GM23248 (cell line): ENCODE data around the gene KRTCAP3. TPM values are rescaled to one million over a fixed set of nuclear protein-coding genes. Genes with fewer than 3 reads are reported as not detected.

Source experiments
- DNase-seq: peaks from one replicate; pipeline ENCODE4 v3.0.0-alpha.2; 2015
- H2AFZ ChIP-seq: fragments of 200-600 bp; sonication (generic); 2 replicates; pipeline ENCODE4 v1.6.1; 2016; ENCODE audit warnings: antibody characterized with exemption
- H3F3A ChIP-seq: fragments of 200-600 bp; sonication (generic); 2 replicates; pipeline ENCODE4 v1.6.1; 2016; ENCODE audit warnings: mild to moderate bottlenecking, antibody characterized with exemption, mixed run types; ENCODE audit not compliant: insufficient read depth
- H3K27ac ChIP-seq: fragments of 200-600 bp; sonication (generic); 2 replicates; pipeline ENCODE4 v1.5.1; 2016; ENCODE audit warnings: mild to moderate bottlenecking
- H3K27me3 ChIP-seq: fragments of 200-600 bp; sonication (generic); replicated peaks from 2 replicates; pipeline ENCODE4 v1.6.1; 2016; ENCODE audit warnings: mild to moderate bottlenecking; ENCODE audit not compliant: insufficient read depth
- H3K36me3 ChIP-seq: fragments of 200-600 bp; sonication (generic); 2 replicates; pipeline ENCODE4 v1.6.1; 2016; ENCODE audit warnings: low read depth, mild to moderate bottlenecking
- H3K4me1 ChIP-seq: fragments of 200-600 bp; sonication (generic); 2 replicates; pipeline ENCODE4 v1.6.1; 2016; ENCODE audit warnings: mild to moderate bottlenecking; ENCODE audit not compliant: insufficient read depth
- H3K4me2 ChIP-seq: fragments of 200-600 bp; sonication (generic); one replicate; pipeline ENCODE4 v1.6.1; 2016; ENCODE audit warnings: mild to moderate bottlenecking; ENCODE audit not compliant: unreplicated experiment
- H3K4me3 ChIP-seq: fragments of 200-600 bp; sonication (generic); 2 replicates; pipeline ENCODE4 v1.5.1; 2016; ENCODE audit warnings: mild to moderate bottlenecking
- H3K79me2 ChIP-seq: fragments of 200-600 bp; sonication (generic); 2 replicates; pipeline ENCODE4 v1.6.1; 2016; ENCODE audit warnings: mild to moderate bottlenecking; ENCODE audit not compliant: insufficient read depth
- H3K9ac ChIP-seq: fragments of 200-600 bp; sonication (generic); 2 replicates; pipeline ENCODE4 v1.6.1; 2016; ENCODE audit warnings: mild to moderate bottlenecking
- H3K9me2 ChIP-seq: fragments of 200-600 bp; sonication (generic); 2 replicates; pipeline ENCODE4 v1.6.1; 2016; ENCODE audit warnings: mixed run types, mild to moderate bottlenecking, moderate library complexity; ENCODE audit not compliant: insufficient read depth
- H3K9me3 ChIP-seq: fragments of 200-600 bp; sonication (generic); one replicate; pipeline ENCODE4 v1.6.1; 2017; ENCODE audit warnings: low read depth
- H4K20me1 ChIP-seq: fragments of 200-600 bp; sonication (generic); 2 replicates; pipeline ENCODE4 v1.6.0; 2016; ENCODE audit not compliant: insufficient read depth
- EZH2 ChIP-seq: fragments of 200-600 bp; sonication (generic); IDR thresholded peaks from 2 replicates; pipeline ENCODE4 v1.6.1; 2018; ENCODE audit warnings: antibody characterized with exemption, mild to moderate bottlenecking; ENCODE audit not compliant: insufficient read depth, poor library complexity, severe bottlenecking
- EZH2phosphoT487 ChIP-seq: fragments of 200-600 bp; sonication (generic); IDR thresholded peaks from 2 replicates; pipeline ENCODE4 v1.6.1; 2018; ENCODE audit warnings: antibody characterized with exemption, moderate library complexity, mild to moderate bottlenecking, low read depth; ENCODE audit not compliant: insufficient read depth
- WGBS, 2 experiments: methylation state at CpG; one replicate each; pipeline ENCODE4 v1.1.6; 2015 to 2017; ENCODE audit warnings: low lambda C conversion rate in 2 of 2, low coverage in 1 of 2; ENCODE audit errors: missing lambda C conversion rate in 2 of 2; 5-methylcytosine and 5-hydroxymethylcytosine counted together
- in situ Hi-C: fragments of 300-500 bp; cut with MboI; formaldehyde crosslinking; loops from 2 replicates; pipeline ENCODE4 v1.15.0; 2020
- polyA plus RNA-seq: library from polyadenylated mRNA; unstranded; fragments of >200 nt; fragmentation: Nextera tagmentation; extraction: Ambion mirVana; gene quantifications from 2 replicates; pipeline ENCODE4 v1.2.1, GENCODE V29; 2016
- total RNA-seq: library from RNA; depleted of rRNA; stranded (reverse); fragments of >200 nt; shearing (Covaris generic); gene quantifications from 2 replicates; pipeline ENCODE4 v1.2.3, GENCODE V29; 2014

The KRTCAP3 gene
- total and polyA plus RNA-seq, 2 experiments from 2014 or later = 0.56 TPM; not detected in 1

DNA sequence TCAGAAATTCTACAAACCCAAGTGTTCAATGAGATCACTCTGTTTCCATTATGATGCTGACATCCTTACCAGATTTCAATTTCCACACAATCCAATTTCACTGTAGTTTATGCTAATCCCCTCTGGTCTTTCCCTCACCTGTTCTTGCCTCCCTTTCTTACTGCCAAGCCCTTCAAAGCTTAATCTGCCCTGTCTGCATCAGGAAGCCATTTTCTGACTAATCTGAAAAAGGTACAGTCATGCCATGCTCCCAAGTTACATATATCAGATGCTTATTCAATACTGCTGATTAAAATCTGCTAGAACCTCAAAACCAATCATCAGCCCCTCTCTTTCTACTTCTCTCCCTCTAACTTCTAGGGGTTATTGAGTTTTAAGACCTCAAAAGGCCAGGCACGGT is 8.9 kb downstream of the KRTCAP3 start:
- Histone ChIP-seq H4K20me1 (no peaks in the 10 kb centered on the region), H3K9me2 (no peaks in the 10 kb centered on the region), H3K79me2 (no peaks in the 10 kb centered on the region), H3K4me2 (no peak overlapping the region), H3K9me3 (no peaks in the 10 kb centered on the region), H3K4me1 (no peaks in the 10 kb centered on the region), H3K9ac (no peak overlapping the region), H2AFZ (no peak overlapping the region), H3F3A (no peaks in the 10 kb centered on the region), H3K4me3 (no peak overlapping the region), H3K36me3 (no peaks in the 10 kb centered on the region; the same call in 1 of the 2 replicates), H3K27me3 (no peaks in the 10 kb centered on the region), H3K27ac (no peak overlapping the region)
- no peak for TF ChIP-seq EZH2phosphoT487
- 81 to 86% methylated on average over 1 of the region's 1 CpG for WGBS, 2 experiments
- DNase-seq = no peak
- in situ Hi-C loops = no loop called here

DNA sequence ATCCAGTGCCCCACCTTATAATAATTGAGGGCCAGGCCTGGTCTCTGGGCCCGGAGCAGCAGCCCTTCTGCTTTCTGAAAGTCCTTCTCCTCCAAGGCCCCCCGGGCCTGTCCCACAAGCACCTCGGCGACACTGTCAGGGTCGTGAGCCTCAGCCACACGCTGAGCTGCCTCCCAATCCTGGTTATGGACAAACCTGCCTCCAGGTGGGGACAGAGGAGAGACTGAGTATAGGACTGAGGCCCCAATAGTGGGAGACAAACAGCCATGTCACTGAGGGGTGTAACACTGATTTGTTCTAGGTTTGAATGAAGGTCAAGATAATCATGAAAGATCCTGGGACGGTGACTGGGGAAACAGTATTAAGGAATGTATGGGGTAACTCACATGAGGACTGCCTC is 11.8 kb downstream of the KRTCAP3 start:
- H3K9me3 ChIP-seq = no peaks in the 10 kb centered on the region
- no peaks in the 10 kb centered on the region for H3K4me1 ChIP-seq
- no peak overlapping the region for H3K27ac ChIP-seq
- H4K20me1 ChIP-seq = no peaks in the 10 kb centered on the region
- H2AFZ ChIP-seq = no peak overlapping the region
- no peak for DNase-seq
- no peak overlapping the region for H3K9ac ChIP-seq
- WGBS, 2 experiments = 94 to 95% methylated on average over 7 of the region's 7 CpGs
- no peak overlapping the region for H3K4me3 ChIP-seq
- no peak overlapping the region for H3K4me2 ChIP-seq
- H3K36me3 ChIP-seq = no peaks in the 10 kb centered on the region; the same call in 1 of the 2 replicates
- TF ChIP-seq EZH2 (no peak), EZH2phosphoT487 (no peak)
- H3K79me2 ChIP-seq = no peaks in the 10 kb centered on the region
- H3F3A ChIP-seq = no peaks in the 10 kb centered on the region
- no peaks in the 10 kb centered on the region for H3K9me2 ChIP-seq
- in situ Hi-C loops = no loop called here
- H3K27me3 ChIP-seq = no peaks in the 10 kb centered on the region

DNA sequence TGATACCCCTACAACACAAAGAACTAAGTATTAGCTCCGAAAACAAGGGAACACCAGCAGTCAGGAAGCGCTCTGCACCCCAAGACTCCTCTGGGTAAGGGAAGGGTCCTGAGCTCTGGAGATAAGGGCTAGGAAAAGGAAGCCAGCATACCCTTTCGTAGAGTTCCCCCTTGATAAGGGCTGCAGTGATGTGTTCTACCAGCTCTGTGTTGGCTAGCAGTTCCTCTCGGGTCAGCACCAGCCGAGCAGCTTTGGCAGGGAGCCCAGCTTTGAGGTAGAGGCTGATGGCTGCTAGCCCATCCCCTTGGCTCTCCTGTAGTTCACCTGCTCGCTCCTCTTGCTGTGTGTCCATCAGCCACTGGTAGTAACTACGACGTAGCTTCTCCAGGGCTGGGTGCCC is 18.9 kb downstream of the KRTCAP3 start:
- Histone ChIP-seq H3K79me2 (no peaks in the 10 kb centered on the region), H3K4me1 (no peaks in the 10 kb centered on the region), H3K9ac (no peak overlapping the region), H3K4me3 (no peak overlapping the region), H3K36me3 (no peaks in the 10 kb centered on the region; the same call in 1 of the 2 replicates), H3K4me2 (no peak overlapping the region), H3K9me2 (no peaks in the 10 kb centered on the region), H3K9me3 (no peaks in the 10 kb centered on the region), H3F3A (no peaks in the 10 kb centered on the region), H4K20me1 (no peaks in the 10 kb centered on the region), H3K27me3 (no peaks in the 10 kb centered on the region), H2AFZ (no peak overlapping the region), H3K27ac (no peak overlapping the region)
- TF ChIP-seq EZH2phosphoT487 = no peak
- 92 to 94% methylated on average over 8 of the region's 8 CpGs for WGBS, 2 experiments
- in situ Hi-C loops = no loop called here
- DNase-seq = no peak

DNA sequence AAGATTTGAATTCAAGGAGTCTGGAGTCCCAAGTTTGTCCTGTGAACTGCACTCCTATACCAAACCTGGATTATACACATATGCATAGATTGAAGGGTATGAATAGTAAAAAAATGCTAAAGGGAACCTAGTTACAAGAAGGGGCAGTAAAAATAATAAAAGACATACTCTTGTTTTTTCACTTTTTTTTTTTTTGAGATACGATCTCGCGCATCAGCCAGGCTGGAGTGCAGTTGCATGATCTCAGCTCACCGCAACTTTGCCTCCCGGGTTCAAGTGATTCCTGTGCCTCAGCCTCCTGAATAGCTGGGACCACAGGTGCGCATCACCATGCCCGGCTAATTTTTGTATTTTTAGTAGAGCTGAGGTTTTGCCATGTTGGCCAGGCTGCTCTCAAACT is 22.3 kb downstream of the KRTCAP3 start:
- TF ChIP-seq EZH2phosphoT487 (no peak), EZH2 (no peak)
- in situ Hi-C loops = no loop called here
- no peaks in the 10 kb centered on the region for H3K79me2 ChIP-seq
- H3K4me2 ChIP-seq = no peak overlapping the region
- H3K4me1 ChIP-seq = no peaks in the 10 kb centered on the region
- no peaks in the 10 kb centered on the region for H3F3A ChIP-seq
- H3K4me3 ChIP-seq = no peak overlapping the region
- no peak overlapping the region for H3K9ac ChIP-seq
- no peak for DNase-seq
- no peaks in the 10 kb centered on the region for H3K9me3 ChIP-seq
- no peak overlapping the region for H2AFZ ChIP-seq
- no peaks in the 10 kb centered on the region for H3K36me3 ChIP-seq
- no peaks in the 10 kb centered on the region for H3K9me2 ChIP-seq
- H3K27me3 ChIP-seq = no peaks in the 10 kb centered on the region
- no peaks in the 10 kb centered on the region for H4K20me1 ChIP-seq
- WGBS, 2 experiments = 93 to 96% methylated on average over 7 of the region's 7 CpGs
- no peak overlapping the region for H3K27ac ChIP-seq

DNA sequence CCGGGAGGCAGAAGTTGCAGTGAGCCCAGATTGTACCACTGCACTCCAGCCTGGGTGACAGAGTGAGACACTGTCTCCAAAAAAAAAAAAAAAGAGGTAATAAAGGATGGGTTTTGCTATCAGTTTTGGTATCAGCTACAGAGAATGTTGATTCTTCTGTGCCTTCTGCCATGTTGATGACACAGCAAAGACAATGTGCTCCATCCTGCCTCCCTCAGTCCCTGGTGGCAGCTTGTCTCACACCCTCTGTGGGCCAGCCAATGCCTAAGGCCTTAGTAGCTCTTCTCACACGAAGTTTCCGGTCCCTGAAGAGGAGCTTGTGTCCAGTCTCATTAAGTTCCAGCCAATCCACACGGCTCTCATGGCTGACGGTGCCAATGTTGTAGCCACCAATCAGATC is 29.8 kb downstream of the KRTCAP3 start:
- Histone ChIP-seq H3K9me3 (no peaks in the 10 kb centered on the region), H2AFZ (no peak overlapping the region), H4K20me1 (no peaks in the 10 kb centered on the region), H3K9me2 (no peaks in the 10 kb centered on the region), H3K4me2 (no peak overlapping the region), H3K9ac (no peak overlapping the region), H3K79me2 (no peaks in the 10 kb centered on the region), H3F3A (no peaks in the 10 kb centered on the region), H3K36me3 (peaks cover 13% of the 10 kb centered on the region; the same call in 1 of the 2 replicates), H3K27me3 (no peaks in the 10 kb centered on the region), H3K4me1 (no peaks in the 10 kb centered on the region), H3K27ac (no peak overlapping the region), H3K4me3 (no peak overlapping the region)
- in situ Hi-C loops = no loop called here
- TF ChIP-seq EZH2phosphoT487 (no peak), EZH2 (no peak)
- DNase-seq = no peak
- 83 to 94% methylated on average over 5 of the region's 5 CpGs for WGBS, 2 experiments
